Stimulated activated CD4-positive, alpha-beta T cell treated with anti-CD3 and anti-CD28 coated beads, Interleukin-12 subunit alpha, Interleukin-12 subunit beta, amount 100 ng/mL, for 4 hours (primary cell): Measurements from ENCODE around the gene PCDH9.

Source experiments
- DNase-seq: peaks from one replicate; pipeline ENCODE4 v3.0.0-alpha.2; 2020

PCDH9 gene

DNA sequence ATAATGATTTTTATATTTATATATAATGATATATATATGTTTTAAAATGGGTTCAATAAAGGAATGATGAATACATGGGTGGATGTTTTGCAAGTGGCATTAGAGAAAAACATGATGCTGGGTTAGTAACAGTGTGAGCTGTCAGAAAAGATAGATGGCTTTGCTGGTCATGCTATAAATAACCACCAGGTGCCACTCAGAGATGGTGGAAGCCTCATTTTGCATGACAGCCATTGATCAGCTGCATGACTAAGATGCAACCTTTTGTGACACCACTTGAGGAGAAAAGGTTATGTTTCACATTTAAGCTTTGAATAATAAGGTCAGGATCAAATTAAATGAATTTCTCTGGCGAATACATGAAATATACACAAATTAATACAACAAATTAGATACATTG lies 737.7 kb downstream of the PCDH9 start:
- no peak for DNase-seq

DNA sequence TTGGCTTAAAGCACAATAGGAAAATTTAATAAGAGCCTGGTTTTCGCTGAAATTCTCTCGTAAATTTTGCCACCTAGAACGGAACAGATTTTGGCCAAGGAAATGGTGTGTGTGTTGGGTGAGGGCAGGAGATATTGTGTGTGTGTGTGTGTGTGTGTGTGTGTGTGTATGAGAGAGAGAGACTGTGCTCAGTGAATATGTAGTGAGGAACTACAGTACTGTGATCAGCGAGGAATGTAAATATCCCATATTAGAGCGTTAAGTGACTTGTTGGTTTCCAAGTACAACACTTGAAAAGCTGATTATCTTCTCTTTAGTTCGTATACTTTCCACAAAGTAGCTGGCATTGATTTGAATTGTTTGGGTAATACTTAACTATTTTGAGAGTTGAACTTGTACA lies 738.9 kb downstream of the PCDH9 start:
- DNase-seq = no peak

DNA sequence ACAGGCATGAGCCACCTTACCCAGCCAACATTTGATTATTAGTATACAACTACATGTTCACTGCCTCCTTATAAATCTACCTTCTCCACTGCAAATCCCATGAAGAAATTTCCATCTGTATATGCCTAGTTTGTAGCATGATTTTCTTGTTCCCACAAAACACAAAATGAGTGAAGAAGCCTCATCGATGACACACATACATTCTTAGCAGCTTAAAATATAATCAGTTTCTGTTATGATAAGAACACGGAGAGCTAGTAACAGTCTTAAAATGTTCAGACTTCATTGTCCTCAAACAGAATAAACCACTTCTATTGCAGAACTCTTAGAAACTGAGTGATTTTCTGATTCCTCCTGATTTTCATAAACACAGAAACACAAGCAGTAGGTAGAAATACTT lies 740.5 kb downstream of the PCDH9 start:
- no peak for DNase-seq

DNA sequence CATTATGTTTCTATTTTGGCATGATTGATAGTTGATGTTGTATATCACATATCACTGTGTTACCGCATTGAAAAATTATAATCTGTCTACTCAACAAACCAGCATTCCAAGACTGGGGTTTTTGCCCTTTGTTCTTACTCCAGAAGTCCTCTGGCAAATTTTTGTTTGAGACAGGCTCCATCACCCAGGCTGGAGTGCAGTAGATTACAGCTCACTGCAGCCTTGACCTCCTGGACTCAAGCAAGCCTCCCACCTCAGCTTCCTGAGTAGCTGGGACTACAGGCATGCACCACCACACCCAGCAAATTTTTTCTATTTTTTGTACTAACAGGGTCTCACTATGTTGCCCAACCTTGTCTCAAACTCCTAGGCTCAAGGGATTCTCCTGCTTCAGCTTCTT lies 741.0 kb downstream of the PCDH9 start:
- DNase-seq = no peak

DNA sequence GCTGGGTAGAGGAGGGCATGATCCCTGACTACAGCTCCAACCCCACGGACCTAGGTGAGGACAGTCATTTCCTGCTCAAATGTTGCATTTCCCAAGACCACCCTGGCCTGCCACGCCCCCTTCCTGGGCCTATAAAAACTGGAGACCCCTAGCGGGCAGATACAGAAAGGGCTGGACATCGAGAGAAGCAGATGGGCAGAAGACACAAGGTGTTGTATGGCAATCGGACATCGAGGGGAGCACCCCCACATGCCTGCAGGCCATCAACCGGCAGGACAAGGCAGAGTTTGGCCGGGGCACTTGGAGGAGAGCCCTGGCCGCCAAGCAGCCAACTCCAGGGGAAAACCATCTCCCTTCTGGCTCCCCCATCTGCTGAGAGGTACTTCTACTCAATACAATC lies 746.4 kb downstream of the PCDH9 start:
- DNase-seq = no peak

DNA sequence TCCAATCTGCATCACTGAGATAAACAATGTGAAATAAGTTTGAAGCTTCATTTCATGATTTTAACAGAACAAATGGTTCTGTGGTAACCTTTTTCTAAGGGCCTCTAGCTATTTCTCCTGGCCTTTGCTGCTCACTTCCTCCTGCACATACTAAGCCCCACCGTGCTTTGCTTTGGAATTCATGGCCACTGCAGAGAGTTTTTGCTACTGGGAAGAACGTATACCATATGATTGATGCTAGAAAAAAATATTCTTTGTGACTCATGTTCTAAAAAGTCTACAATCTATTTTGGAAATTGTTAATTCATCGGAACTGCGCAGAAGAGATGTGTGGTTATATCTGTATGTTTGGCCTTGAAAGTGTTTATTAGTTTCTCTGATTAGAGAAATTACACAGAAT lies 747.3 kb downstream of the PCDH9 start:
- no peak for DNase-seq

DNA sequence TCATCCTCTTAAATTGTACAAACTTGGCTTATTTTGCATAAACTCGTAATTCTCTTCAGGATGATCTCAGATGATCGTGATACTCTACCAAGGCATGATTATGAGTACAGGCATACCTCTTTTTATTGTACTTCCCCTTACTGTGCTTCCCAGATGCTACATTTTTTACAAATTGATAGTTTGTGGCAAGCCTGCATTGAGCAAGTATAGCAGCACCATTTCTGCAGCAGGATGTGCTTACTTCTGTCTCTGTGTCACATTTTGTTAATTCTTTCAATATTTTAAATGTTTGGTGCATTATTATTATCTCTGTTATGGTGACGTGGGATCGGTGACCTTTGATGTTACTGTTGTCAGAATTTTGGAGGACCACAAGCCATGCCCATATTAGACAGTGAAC lies 752.3 kb downstream of the PCDH9 start:
- no peak for DNase-seq

DNA sequence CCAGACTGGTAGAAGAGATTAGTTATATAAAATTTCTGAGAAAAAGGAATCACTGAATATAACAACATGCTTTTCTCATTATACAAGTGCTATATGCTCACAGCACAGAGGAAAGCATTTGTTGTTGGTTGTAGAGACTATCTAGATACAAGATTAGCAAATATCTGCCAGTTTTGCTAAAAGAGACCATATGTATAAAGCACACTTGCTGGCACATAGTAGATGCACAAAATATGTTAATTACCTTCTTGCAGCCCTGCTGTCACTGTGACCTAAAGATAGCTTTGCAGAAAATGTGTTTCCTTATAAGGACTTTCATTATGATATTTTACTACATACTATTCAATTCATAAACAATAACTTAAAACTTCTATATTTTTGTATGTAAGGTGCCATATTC lies 755.1 kb downstream of the PCDH9 start:
- no peak for DNase-seq

DNA sequence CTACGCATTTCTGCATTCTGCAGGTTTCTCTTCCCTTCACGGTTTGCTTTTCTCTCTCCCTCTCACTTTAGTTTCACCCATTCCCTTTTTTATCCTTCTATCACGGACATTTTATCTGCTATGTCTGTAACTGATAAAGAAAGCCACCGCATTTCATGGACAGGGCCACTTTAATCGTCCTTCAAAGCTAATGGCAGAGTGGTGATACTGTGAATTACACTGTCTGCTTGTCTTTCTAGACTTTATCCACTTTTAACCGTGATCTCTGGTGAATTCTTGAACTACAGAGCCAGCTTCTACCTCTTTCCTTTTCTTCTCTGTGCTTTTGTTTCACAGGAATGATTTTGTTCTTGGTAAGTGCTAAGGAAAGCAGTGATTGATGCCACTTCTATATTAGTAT lies 760.4 kb downstream of the PCDH9 start:
- DNase-seq = no peak

DNA sequence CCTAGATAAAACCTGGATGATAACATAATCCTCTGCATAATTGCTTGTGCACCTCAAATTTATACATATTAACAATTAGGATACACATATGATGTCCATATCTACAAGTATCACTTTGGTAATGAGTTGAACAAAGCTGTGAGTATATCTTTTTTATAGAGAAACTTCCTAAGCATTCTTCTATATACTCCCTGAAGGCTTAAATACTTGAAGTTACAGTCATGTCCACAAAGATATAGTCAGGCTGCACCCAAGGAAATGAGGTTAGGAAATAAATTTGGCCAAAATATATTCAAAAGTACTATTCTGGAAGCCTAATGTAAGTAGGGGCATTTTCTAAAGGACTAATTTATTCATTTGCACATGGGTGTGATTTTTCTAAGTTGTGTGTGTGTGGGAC lies 761.5 kb downstream of the PCDH9 start:
- no peak for DNase-seq

DNA sequence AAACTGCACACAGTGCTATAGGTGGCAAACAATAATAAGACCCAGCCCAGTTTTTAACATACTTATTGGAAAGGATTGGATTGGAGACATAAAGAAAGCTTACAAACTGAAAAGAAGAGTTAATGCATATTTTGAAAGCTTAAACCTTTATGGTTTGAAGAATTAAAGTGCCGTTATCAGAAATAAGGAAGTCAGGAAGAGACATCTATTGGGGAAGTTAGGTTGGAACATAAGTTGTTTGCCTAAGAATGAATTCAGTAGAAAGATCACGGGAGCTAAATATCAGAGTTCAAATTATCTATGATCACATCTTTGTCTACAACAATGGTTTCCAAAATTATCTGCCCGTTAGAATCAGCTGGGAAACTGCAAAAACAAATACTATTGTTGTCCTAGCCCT lies 767.9 kb downstream of the PCDH9 start:
- no peak for DNase-seq

DNA sequence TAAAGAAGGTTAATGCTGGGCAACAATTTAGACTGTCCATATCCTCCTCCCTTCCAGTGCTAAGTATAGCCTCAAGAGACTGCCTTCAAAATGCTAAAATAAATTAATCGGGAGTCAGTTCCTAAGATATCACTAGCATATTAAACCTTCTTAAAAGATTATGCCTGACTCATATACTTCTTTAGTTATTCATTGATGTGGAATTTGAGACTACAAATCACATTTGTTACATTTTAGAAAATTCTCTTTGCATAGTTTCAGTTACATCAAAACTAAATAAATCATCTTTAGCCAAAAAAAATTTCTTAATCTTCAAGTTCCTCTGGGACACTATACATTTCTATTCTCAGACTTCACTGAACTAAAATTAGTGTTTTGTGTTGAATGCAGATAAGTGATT lies 769.1 kb downstream of the PCDH9 start:
- no peak for DNase-seq

DNA sequence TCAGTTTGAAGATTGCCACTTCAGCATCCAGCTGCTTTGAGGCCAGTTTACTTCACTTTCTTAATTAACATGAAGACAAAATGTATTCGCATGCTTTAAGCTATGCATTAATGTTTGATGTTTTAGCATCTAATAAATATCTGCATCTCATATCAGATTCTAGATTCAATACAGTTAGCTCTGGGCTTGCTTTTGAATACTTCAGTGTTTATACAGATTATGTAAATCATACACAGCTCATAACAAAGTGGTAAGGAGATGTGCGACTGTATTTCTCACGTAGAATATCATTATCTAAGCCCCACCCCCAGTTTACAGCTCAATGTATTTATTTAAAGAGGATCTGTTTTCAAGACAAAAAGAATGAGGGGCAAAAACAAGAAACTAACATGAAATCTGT lies 770.5 kb downstream of the PCDH9 start:
- DNase-seq = no peak

DNA sequence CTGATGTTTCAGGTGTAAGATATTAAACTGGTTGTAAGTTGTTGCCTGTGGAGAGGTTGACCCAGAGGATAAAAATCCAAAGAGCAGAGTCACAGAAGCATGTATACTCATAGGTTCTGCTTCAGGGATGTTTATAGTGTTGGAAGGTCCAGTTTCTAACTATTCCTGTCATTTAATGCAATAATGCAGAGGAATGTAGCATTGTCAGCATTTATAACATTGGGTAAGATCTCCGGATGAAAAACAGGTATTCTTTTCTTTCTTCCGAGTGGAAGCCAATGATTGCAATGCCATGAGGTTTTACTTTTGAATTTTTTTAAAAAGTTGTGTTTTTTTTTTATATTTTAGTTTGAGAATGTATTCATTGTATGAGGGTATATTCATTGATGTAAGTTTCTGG lies 771.0 kb downstream of the PCDH9 start:
- no peak for DNase-seq

DNA sequence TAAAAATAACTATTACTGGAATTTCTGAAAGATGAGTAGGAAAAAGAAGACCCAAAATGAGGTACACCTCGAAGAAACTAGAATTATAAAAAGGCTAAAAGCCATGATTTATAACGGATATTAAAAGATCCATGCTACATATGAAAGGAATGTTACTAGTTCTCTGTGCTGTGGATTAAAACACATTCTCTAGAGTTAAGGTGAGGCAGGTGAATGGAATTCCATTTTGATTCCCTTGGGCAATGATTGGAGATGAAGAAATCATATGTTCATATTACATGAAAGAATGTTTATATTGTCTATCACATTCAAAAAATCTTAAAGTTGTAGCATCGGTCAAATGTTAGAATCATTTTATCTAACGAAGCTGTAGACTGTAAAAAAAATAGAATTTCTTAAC lies 783.7 kb downstream of the PCDH9 start:
- no peak for DNase-seq

DNA sequence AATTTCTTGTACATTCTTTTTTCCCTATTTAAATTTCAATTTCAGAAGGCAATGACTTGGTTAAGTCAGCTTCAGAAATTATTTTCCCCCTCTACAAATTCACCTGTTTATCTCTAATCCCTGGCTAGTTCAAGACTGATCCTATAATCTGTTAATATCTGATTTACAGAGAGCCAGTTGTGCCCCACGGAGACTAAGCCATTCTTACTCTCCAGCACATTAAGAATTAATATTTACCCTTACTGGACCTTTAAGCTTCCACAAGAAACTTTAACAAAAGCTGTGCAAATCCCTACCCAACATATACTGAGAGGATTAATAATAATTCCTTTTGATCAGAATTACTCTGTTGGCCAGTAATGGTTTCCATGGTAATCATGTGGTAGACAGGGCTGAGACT lies 786.2 kb downstream of the PCDH9 start:
- DNase-seq = no peak

DNA sequence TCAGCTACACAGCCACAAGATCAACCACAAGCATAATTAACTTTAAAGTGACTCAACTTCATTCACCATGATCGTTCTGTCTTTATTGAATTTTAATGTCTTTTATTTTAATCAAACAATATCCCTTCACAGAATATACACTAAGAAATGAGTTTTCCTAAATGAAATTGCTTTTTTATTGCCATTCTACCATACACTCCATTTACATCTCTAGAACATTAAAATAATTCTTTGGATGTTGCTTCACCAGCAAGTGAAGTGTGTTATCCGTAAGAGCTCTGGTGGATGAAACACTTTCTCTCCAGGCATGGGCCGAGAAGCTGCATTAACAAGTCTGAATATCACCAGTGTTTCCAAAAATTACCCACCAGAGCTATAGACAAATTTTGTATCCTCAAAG lies 789.2 kb downstream of the PCDH9 start:
- DNase-seq = no peak

DNA sequence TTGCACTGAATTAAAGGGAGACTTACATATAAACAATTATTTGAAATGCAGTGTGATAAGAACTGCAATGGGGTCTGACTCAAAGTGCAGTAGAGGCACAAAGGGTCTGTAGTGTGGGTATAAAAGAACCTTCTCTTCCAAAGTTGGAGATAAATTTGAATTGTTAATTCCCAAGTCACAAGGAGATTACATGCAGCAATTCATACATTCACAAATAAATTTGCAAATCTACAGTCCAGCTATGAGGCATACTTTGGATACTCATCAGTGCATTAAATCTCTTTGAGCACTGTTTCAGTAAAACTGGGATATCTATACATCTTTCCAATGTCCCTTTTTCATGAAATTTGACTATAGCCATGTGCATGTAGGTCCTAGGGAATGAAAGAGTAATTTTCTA lies 799.4 kb downstream of the PCDH9 start:
- DNase-seq = no peak

DNA sequence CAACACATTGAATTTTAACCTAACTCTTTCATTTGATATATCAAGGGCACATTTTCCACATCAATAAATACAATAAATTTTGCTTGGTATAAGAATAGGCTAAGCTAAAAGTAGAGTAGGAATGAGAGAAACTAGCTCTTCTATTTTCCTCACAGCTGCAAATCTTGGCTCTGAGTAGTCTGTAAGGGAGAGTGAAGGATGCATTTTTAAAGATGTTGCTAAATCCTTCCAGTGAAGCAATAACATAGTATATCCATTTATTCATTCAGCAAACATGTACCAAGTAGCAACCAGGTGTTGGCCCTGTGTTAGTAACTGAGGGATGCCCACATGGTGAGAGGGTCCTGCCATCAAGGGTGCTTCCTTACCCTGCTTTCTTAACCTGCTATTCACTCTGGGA lies 799.9 kb downstream of the PCDH9 start:
- DNase-seq = no peak

DNA sequence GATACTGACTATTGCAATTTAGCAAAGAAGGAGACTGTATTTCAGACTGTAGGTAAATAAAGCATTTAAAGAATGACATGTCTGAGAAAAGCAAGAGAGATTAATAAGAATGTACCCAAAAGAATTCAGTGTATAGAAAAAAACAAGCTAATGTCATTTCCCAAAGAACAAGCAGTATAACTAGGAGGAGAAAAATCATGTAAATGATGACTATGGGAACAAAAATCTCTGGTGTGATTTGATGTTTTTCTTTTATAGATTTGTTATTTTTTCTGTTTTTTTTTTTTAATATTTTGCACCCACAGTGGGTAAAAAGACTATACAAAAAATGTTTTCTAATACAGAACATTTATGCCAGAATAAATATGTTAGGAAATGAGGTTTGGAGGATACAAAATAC lies 801.0 kb downstream of the PCDH9 start:
- no peak for DNase-seq

DNA sequence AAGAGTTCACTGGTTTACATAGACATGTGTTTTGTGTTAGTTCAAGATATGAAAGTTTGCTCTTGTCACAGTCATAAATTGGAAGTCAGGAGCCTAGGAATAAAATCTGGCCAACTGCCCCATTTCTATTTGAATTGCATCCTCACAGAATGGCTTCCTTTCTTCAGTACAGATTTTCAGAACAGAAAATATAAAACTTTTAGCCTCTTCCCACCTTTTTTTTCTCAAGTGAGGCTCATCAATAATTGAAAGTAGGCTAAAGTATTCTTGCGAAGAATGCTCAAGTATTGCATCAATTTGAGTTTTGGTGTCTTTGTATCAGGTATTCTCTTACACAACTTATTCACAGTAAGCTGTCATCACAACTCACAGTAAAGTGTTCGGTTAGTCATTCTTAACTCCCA lies 802.7 kb downstream of the PCDH9 start:
- no peak for DNase-seq

DNA sequence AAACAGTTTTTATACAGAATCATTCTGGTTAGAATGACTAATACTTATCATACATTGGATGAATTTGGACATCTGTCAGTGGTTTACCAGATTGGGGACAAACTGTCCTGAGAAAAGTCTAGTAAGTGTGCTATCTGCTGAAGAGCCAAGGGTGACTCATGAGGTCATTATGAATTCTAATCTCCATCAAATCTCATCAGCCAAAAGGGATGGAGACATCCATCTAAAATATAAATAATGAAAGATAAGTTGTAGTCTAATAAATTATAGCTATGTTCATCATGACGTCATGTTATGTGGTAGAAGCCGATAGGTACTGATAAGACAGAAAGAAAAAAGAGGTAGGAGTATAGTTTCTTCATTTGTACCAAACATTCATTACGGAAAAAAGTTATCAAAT lies 804.4 kb downstream of the PCDH9 start:
- no peak for DNase-seq

DNA sequence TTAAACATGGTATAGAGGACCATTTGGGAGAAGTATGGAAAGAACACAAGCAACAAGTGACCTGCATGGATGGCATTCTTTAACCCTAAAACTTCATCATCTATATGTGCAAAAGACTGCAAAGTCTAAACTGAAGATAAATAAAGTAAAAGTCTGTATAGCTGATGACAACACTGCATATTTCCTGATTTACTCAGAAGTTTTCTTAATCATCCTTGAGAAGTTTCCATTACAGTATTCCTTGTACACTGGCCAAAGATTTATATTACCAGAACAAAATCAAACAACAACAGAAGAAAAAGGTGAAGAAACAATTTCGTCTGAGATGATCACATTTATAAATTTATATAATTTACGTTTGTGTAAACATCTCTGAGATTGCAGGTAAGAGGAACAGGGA lies 805.7 kb downstream of the PCDH9 start:
- no peak for DNase-seq

DNA sequence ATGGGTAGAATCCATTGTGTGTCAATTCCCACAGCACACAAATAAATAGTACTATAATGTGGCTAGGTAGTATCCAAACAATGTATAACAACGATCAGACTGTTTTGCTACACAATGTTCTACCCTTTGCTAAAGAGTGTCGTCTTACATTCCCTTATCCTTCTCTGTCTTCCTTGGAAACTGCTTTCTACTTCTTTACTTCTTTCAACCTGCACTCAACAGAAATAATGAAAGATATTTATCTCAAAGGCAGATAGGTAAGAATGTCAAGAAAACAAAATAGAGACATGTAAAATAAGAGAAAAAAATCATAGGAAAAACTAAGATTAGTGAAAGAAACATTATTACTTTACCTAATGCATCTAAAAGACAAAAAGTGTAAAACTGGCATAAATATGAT lies 814.7 kb downstream of the PCDH9 start:
- no peak for DNase-seq

DNA sequence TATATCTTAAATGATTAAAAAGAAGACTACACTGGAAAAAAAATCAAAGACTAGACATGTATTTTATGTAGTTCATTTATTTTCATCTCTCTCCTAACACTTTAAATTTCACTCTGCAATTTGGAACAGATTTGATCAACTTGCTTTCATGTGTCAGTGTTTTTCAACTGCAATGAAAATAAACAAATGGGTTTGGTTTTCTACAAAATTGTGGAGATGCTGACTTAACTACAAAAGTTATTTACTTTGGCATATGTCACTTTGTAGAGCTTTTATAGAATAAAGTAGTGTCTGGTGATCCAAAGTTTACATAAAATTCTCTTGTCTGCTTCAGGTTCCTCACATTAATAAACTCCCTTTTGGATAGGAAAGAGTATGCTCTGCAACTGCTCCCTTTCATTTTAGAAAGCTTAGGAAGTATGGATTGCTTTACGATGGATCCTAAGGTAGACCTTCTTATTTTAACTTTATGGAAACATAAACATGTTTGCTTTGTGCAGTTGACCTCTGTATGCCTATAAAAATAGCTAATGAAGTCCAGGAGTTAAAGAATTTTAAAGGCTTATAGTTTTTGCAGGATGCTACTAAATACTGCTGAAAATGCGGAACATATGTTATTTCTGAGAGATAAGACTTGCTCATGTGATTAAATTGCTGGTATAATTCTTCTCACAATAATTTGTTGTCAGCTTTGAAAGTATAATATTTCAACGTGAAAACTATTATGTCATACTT lies 815.9 kb downstream of the PCDH9 start:
- no peak for DNase-seq

DNA sequence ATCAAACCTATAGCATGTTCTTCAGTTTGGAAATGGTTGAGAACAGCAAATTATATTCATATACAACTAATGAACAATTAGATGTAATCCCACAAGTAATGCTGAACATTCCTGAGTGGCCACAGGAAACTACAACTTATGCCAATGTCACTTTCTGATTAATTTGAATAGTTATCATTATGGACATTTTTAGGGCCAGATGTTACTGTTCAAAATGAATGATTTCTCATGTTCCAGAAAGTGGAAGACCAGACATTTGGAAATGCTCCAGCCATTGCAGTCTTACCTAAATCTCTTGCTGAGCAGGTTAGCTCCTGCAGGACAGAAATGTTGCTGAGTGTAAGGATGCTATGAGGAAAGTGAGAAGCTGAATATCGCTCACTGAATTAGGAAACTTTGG lies 819.8 kb downstream of the PCDH9 start:
- DNase-seq = no peak
